ES-I3 (cell line): ENCODE measurements around the gene DCX.
A peak's percentile ranks its signal among the peaks of the same experiment; 100 is the strongest.

Source experiments
- H3K36me3 ChIP-seq: 2 replicates; pipeline ENCODE4 v1.6.1; 2013; ENCODE audit warnings: mild to moderate bottlenecking, low read length, control low read depth, moderate library complexity; ENCODE audit not compliant: insufficient read depth
- H3K4me1 ChIP-seq: 2 replicates; pipeline ENCODE4 v1.6.1; 2013; ENCODE audit warnings: mild to moderate bottlenecking, control low read depth, low read length; ENCODE audit not compliant: insufficient read depth
- H3K9ac ChIP-seq: 2 replicates; pipeline ENCODE4 v1.6.1; 2013; ENCODE audit warnings: low read depth, mild to moderate bottlenecking, low read length, moderate library complexity
- H3K9me3 ChIP-seq: 2 replicates; pipeline ENCODE4 v1.6.1; 2013; ENCODE audit warnings: mild to moderate bottlenecking, low read length, moderate library complexity; ENCODE audit not compliant: control insufficient read depth, insufficient read depth

DCX gene

DNA sequence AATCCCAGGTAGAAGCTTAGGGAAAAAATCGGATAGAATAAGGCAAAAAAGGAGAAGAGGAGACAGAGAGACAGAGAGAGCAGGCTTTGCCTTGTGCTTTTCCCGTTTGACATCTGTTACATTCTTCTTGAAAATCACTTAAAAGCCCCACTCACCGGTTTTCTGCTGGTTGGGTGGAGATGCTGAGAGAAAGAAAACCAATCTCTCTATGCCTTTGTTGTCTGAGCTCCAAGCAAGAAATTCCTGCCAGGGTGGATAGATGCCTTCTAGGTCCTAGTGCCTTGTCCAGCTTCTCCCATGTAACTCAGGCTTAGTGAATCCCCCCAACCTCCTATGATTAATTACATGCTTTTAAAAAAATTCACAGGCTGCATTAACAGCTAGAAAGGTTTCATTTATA, at the start of gene DCX:
Gene DCX (minus strand): TSS at position 210 of the 400 bp plus-strand sequence. CDS start 1,794 bp downstream, outside the sequence.
- Histone ChIP-seq H3K36me3 (no peaks in the 10 kb centered on the region), H3K9ac (peak within 1 kb of the TSS; percentile 42), H3K4me1 (peaks cover 36% of the 10 kb centered on the region), H3K9me3 (no peaks in the 10 kb centered on the region)

DNA sequence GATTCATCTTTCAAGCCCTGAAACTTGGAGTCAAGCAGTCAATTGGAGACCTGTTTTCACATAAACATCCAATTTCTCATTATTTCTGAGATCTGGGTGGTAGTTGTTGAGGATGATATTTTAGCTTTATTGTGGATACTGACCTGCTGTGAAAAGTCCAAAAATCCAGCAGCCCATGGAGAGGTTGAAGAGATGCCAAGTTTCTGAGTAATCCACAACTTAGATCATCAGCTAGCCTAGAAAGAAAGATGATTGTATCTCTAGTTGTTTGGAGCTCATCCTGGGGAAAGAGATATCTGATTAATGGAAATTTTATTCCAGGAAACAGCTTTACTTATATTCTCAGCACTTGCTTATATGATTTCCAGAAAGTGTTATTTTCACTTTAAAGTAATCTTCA, 48.6 kb upstream of the DCX start:
- no peaks in the 10 kb centered on the region for H3K36me3 ChIP-seq

DNA sequence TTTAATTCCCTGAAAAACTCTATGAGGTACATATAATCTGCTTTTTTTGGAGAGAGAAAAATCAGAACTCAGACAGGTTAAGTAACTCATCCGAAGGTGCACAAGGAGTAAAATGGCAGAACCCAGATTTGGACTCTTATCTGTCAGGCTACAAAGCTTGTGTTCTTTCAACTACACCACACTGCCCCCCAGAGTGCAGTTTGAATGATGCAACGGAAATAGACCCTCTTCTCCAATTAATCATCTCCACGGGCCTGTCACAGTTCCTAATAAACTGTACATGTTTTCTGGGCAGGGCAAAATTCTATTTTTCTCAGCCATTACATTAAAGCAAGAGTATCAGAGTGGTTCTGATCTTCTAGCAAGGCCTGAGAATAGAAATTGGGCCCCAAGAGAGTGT, 35.3 kb upstream of the DCX start:
- Histone ChIP-seq H3K4me1 (peaks cover 8% of the 10 kb centered on the region), H3K36me3 (no peaks in the 10 kb centered on the region), H3K9me3 (no peaks in the 10 kb centered on the region), H3K9ac (no peak overlapping the region)

More for the DNA sequence above, 48.6 kb upstream of the DCX start:
- H3K9me3 ChIP-seq: no peaks in the 10 kb centered on the region
- no peak overlapping the region for H3K9ac ChIP-seq
- peaks cover 20% of the 10 kb centered on the region; the same call in 1 of the 2 replicates for H3K4me1 ChIP-seq

DNA sequence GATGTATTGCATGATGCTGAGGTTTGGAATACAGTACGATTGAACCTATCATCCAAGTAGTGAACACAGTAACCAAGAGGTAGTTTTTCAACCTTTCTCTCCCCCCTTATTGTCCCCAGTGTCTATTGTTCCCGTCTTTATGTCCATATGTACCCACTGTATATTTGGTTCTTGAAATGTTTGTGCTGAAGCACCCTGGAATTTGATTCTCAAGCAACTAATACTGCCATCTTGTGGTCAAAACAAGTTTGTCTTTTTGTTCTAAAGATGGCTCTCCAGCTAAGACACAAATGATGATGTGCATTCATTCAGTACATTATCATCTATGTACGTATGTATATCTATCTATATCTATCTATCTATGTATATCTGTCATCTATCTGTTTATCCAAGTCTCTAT, 33.5 kb upstream of the DCX start:
- Histone ChIP-seq H3K9ac (no peak overlapping the region), H3K9me3 (no peaks in the 10 kb centered on the region), H3K4me1 (peaks cover 8% of the 10 kb centered on the region), H3K36me3 (no peaks in the 10 kb centered on the region)

DNA sequence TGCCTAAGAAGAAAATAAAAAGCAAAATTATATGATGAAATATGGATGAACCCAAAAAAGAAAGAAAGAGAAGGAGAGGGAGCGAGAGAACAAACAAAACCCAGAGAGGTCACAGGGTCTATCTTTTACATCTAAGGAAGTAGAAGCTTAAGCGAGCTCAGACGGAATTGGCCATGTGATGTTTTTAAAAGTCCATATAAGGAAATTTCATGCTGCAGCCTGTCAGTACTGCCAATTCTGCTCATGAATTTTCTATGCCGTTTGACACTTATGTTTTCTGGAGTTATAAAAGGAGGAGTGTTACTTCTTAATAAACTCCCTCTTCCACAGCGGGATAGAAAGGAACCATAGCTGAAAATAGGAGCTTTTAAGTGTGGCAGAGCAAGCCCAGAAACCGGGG, 32.9 kb upstream of the DCX start:
- peaks cover 8% of the 10 kb centered on the region for H3K4me1 ChIP-seq
- no peaks in the 10 kb centered on the region for H3K9me3 ChIP-seq
- H3K9ac ChIP-seq: no peak overlapping the region
- no peaks in the 10 kb centered on the region for H3K36me3 ChIP-seq

DNA sequence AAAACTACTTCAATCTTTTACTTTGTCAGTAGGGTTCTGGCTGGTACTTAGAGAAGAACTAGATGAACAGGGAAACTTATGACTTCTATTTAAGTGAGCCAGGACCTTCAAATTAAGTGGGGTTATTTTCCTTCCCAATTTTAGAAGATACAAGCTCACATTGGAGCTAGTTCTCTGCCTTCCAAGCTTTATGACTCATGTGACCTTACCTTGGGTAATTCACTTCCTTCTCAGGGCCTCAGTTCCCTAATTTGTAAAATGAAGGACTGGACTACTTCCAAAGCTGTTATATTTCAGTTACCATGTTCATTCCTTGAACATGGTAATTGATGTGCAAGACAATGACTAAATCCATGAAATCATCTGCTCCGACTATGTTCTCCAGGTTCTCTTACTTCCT, 32.0 kb upstream of the DCX start:
- peaks cover 8% of the 10 kb centered on the region for H3K4me1 ChIP-seq
- no peaks in the 10 kb centered on the region for H3K36me3 ChIP-seq
- H3K9ac ChIP-seq: no peak overlapping the region
- H3K9me3 ChIP-seq: no peaks in the 10 kb centered on the region

DNA sequence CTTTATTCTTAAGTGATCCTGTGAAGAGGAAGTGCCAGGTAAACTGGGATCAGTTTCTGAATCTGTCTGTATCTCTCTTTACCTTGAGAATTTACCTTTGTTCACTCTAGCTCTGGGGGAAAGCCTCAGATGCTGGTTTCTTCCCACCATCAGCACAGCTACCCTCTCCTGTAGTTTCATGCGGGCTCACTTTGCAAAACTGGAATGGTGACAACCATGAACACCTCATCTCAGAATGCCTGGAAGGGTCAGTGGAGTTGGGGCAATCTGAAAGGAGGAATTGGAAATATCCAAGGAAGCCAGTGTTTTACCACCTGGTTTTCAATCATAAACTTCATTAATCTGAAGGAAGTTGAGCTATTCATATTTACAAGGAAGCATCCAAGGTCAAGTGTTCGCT, 30.8 kb upstream of the DCX start:
- H3K9ac ChIP-seq: no peak overlapping the region
- H3K4me1 ChIP-seq: peaks cover 8% of the 10 kb centered on the region
- no peaks in the 10 kb centered on the region for H3K9me3 ChIP-seq
- H3K36me3 ChIP-seq: no peaks in the 10 kb centered on the region

DNA sequence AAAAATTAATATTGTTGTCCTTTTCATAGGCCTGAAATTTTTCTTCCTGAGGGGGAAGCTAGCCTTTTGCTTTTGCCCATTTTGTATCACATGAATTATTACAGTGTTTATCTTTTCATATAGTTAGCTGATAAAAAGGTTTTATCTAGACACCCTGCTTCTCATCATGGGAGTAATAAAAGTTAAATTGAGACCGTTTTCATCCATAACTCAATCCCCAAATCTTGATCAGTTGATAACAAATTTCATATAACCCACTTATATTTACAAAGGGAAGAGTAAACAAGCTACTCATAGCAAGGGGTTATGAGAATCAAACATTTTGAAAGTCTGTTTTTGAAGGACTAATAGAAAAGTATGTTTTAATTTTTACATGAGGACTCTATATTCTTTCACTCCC, 23.5 kb upstream of the DCX start:
- Histone ChIP-seq H3K9me3 (no peaks in the 10 kb centered on the region), H3K9ac (no peak overlapping the region), H3K4me1 (no peaks in the 10 kb centered on the region), H3K36me3 (no peaks in the 10 kb centered on the region)

DNA sequence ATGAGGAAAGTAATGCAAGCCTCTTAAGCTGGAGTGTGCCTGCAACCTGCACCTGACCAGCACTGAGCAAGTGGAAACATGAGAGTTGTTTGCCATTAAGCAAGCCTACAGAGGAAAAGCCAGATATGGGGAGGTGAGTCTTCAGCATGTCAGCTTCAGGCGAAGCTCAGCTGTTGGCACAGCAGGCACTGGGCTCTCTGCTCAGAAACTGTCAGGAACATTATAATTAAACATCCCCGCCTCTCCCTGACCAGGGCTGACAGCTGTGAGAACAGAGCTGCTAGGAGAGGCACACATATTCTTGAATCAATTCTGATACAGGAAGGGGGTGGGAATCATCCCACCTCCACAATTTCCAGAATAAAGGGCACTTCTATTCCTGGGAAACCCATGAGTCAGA, 19.0 kb upstream of the DCX start:
- no peaks in the 10 kb centered on the region for H3K4me1 ChIP-seq
- H3K9me3 ChIP-seq: no peaks in the 10 kb centered on the region
- H3K36me3 ChIP-seq: no peaks in the 10 kb centered on the region
- no peak overlapping the region for H3K9ac ChIP-seq

DNA sequence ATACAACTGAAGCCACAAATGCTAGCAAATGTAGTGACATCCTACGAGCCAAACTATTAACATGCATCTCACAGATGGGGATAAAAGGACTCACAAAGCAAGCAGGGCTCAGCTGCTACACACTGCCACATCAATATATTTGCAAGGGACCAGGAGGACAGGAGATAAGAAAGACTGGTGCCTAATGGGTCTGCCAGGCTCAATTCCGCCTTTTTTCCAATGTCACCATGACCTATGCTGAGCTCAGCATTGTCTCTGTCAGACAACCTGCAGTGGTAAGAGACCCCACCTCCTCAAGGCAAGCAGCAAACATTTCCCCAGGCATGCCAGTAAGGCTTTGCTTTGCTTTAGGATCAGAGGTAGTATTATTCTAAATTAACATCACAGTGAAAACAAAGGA, 435 bp downstream of the DCX start:
- Histone ChIP-seq H3K36me3 (no peaks in the 10 kb centered on the region), H3K4me1 (peaks cover 36% of the 10 kb centered on the region), H3K9me3 (no peaks in the 10 kb centered on the region), H3K9ac (peak overlapping the region; percentile 42)

DNA sequence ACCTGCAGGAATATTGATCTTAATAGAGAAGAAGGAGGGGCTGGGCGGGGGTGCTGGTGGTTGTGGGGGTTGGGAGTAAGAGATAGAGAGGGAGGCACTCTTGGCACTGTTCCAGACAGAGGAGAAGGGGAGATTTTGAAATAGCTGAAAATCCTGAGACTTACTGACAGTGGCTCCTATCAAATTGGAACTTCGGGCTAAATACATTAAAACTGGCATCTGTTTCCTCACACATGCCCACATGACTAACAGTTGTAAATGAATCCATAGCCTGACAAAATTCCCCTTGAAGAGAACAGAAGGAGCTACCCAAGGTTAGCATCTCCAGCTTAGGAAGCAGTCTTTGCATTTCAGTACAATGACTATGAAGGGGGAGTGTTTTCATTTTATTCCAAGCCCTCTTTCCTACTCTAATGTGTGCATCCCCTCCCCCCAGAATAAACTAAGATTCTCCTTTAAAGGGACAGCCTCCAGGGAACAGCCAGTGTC, 1.4 kb downstream of the DCX start:
- no peaks in the 10 kb centered on the region for H3K36me3 ChIP-seq
- H3K9ac ChIP-seq: peak overlapping the region; percentile 42; the same call in 1 of the 2 replicates
- no peaks in the 10 kb centered on the region for H3K9me3 ChIP-seq
- H3K4me1 ChIP-seq: peaks cover 36% of the 10 kb centered on the region

DNA sequence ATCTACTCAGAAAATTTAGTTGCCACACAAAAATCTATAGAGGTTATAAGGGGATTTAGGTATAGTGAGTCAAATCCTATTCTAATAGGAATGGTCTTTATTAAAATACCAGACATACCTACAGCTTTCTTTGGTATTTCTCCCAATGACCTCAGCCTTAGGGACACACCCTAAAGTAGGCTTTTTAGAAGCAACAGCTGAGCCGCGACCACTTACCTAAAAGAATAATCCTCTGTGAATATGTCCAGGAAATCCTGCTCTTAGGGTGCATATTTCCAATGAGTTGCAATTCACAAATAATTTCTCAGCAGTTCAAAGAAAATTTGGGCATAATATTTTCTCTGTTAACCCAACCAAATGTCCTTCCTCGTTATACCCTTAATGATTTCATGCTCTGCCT, 2.7 kb downstream of the DCX start:
- Histone ChIP-seq H3K9ac (no peak overlapping the region), H3K9me3 (no peaks in the 10 kb centered on the region), H3K36me3 (no peaks in the 10 kb centered on the region), H3K4me1 (peaks cover 36% of the 10 kb centered on the region)

DNA sequence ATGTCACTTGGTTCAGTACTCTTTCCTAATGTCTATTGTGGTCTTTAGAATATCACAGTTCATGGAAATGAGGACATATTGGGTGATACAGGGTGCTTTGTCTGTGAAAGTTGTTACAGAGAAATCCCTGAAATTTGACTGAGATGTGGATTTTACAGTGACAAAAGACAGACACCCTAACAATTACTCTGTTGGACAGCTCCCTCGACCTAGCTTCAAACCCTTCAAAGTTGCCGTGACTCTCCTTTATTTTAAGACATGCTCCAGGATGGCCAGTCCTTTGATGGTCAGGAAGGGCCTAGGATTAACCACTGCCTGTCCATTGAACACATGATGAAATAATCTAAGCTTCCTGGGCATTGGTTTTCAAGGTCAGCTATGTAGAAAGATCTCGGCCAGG, 4.0 kb downstream of the DCX start:
- Histone ChIP-seq H3K36me3 (no peaks in the 10 kb centered on the region), H3K9me3 (no peaks in the 10 kb centered on the region), H3K9ac (no peak overlapping the region), H3K4me1 (peaks cover 34% of the 10 kb centered on the region)

DNA sequence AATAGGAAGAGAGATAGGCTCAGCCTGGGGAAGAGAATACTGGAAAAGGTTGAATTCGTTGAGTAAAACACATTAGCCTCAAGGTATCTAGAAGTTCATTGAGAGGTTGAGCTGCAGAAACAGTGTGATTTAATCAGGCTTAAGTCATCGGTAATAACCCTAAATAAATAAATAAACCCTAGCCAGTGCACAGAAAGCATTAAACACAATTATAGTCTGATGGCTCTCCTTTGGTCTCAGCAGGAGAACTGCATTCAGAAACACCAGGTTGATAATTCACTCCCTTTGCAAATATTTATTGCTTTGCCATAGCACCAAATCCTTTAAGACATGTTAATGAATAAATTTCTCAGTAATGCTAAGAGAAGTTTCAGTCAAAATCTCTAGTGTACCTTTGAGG, 9.6 kb downstream of the DCX start:
- no peaks in the 10 kb centered on the region for H3K9me3 ChIP-seq
- H3K4me1 ChIP-seq: no peaks in the 10 kb centered on the region
- H3K36me3 ChIP-seq: no peaks in the 10 kb centered on the region
- no peak overlapping the region for H3K9ac ChIP-seq

DNA sequence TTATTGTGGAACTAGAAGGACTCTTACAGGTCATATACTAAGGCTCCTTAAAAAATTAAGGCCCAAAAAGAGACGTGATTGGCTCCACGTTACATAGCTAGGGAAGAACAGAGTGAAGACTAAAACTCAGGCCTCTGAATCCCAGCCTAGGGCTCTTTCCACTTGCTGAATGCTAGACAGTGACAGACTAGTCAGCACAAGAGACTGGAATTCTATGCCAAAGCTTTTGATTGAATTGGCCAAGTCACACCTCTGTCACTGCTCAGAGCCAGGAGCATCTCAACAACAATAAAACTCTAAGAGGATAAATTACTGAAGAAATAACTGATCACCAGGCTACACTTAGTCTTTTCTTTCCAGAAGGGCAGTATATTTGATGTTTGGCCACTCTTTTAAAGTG, 16.8 kb downstream of the DCX start:
- no peaks in the 10 kb centered on the region for H3K9me3 ChIP-seq
- no peaks in the 10 kb centered on the region; the same call in 1 of the 2 replicates for H3K36me3 ChIP-seq
- H3K4me1 ChIP-seq: no peaks in the 10 kb centered on the region
- H3K9ac ChIP-seq: no peak overlapping the region

DNA sequence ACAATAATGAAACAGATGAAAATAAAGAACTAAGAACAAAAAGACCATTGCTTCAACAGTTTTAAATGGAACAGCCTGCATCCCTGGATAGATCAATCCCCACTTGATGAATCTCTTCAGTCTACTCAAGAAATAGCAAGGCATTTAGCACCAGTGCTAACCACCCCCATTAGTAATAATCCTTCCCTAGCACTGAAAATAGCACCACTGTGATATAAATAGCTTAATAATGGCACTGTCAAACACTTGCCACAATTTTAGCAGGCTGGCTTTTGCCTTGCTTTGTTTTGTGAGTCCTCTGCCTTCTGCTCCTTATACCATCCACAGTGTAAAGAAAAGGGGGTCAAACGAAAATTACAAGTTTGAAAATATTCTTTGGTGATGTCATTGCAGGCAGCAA, 17.4 kb downstream of the DCX start:
- H3K36me3 ChIP-seq: no peaks in the 10 kb centered on the region; the same call in 1 of the 2 replicates
- H3K9me3 ChIP-seq: no peaks in the 10 kb centered on the region
- no peak overlapping the region for H3K9ac ChIP-seq
- no peaks in the 10 kb centered on the region for H3K4me1 ChIP-seq
